ENCODE results near the gene MRPL52.
A peak's percentile ranks its signal among the peaks of the same experiment; 100 is the strongest.

Gene MRPL52

GRCh38 chr14:22796087-22796707, 33.5 kb upstream of the MRPL52 start:
- H3K9me3 ChIP-seq (ENCODE audit: insufficient read depth, low read length): no peaks in the 10 kb centered on the region
- H3K4me2 ChIP-seq (ENCODE audit: low read depth, low read length, poor library complexity, severe bottlenecking): no peak overlapping the region
- H3K9me2 ChIP-seq (replicated peaks; ENCODE audit: insufficient read depth, low read length): no peaks in the 10 kb centered on the region
- H3K27me3 ChIP-seq (ENCODE audit: low read length): no peaks in the 10 kb centered on the region
- H3K4me3 ChIP-seq (ENCODE audit: insufficient read depth, low read length, poor library complexity, severe bottlenecking): no peak overlapping the region
- H3K27ac ChIP-seq (ENCODE audit: low read depth, low read length): peak overlapping the region; percentile 42
- no peak overlapping the region for H2AFZ ChIP-seq (ENCODE audit: low read depth, low read length, severe bottlenecking)
- H3K79me2 ChIP-seq (ENCODE audit: insufficient read depth, low read length): no peaks in the 10 kb centered on the region
- H3K36me3 ChIP-seq (ENCODE audit: low read length): no peaks in the 10 kb centered on the region
- H3K9ac ChIP-seq (ENCODE audit: low read length): peak overlapping the region; percentile 8; the same call in 1 of the 2 replicates
- no peak for TF ChIP-seq EZH2phosphoT487 (conservative IDR thresholded peaks at IDR 0.05; ENCODE audit: low read length)
- TF ChIP-seq CTCF (IDR thresholded peaks at IDR 0.05; ENCODE audit: insufficient read depth, low read length, poor library complexity, severe bottlenecking): no peak
- peaks cover 9% of the 10 kb centered on the region for H3F3A ChIP-seq (ENCODE audit: insufficient read depth)
- no peaks in the 10 kb centered on the region for H4K20me1 ChIP-seq (ENCODE audit: low read depth, low read length)

GRCh38 chr14:22797017-22797917, 32.4 kb upstream of the MRPL52 start:
- peak overlapping the region; percentile 42 for H3K27ac ChIP-seq (ENCODE audit: low read depth, low read length)
- no peaks in the 10 kb centered on the region for H3K36me3 ChIP-seq (ENCODE audit: low read length)
- no peaks in the 10 kb centered on the region for H4K20me1 ChIP-seq (ENCODE audit: low read depth, low read length)
- no peaks in the 10 kb centered on the region for H3K9me2 ChIP-seq (replicated peaks; ENCODE audit: insufficient read depth, low read length)
- H3F3A ChIP-seq (ENCODE audit: insufficient read depth): 0 out of 2 replicates have a peak, but pooled peaks cover 1% of the 10 kb centered on the region
- H3K9me3 ChIP-seq (ENCODE audit: insufficient read depth, low read length): no peaks in the 10 kb centered on the region
- no peak overlapping the region for H3K4me2 ChIP-seq (ENCODE audit: low read depth, low read length, poor library complexity, severe bottlenecking)
- no peak overlapping the region; the same call in 1 of the 2 replicates for H3K9ac ChIP-seq (ENCODE audit: low read length)
- TF ChIP-seq CTCF (IDR thresholded peaks at IDR 0.05; ENCODE audit: insufficient read depth, low read length, poor library complexity, severe bottlenecking): no peak
- TF ChIP-seq EZH2phosphoT487 (conservative IDR thresholded peaks at IDR 0.05; ENCODE audit: low read length): no peak
- H2AFZ ChIP-seq (ENCODE audit: low read depth, low read length, severe bottlenecking): no peak overlapping the region
- H3K79me2 ChIP-seq (ENCODE audit: insufficient read depth, low read length): peaks cover under 1% of the 10 kb centered on the region; the same call in 1 of the 2 replicates
- H3K4me3 ChIP-seq (ENCODE audit: insufficient read depth, low read length, poor library complexity, severe bottlenecking): no peak overlapping the region
- H3K27me3 ChIP-seq (ENCODE audit: low read length): no peaks in the 10 kb centered on the region

- Histone ChIP-seq H3K36me3 (ENCODE audit: low read length) (no peaks in the 10 kb centered on the region), H3K9me2 (replicated peaks; ENCODE audit: insufficient read depth, low read length) (no peaks in the 10 kb centered on the region), H3K4me2 (ENCODE audit: low read depth, low read length, poor library complexity, severe bottlenecking) (no peak overlapping the region), H2AFZ (ENCODE audit: low read depth, low read length, severe bottlenecking) (no peak overlapping the region), H3K4me3 (ENCODE audit: insufficient read depth, low read length, poor library complexity, severe bottlenecking) (no peak overlapping the region), H3K9me3 (ENCODE audit: insufficient read depth, low read length) (no peaks in the 10 kb centered on the region), H3K27ac (ENCODE audit: low read depth, low read length) (no peak overlapping the region), H3K79me2 (ENCODE audit: insufficient read depth, low read length) (peaks cover 8% of the 10 kb centered on the region; the same call in 1 of the 2 replicates), H3K27me3 (ENCODE audit: low read length) (no peaks in the 10 kb centered on the region), H4K20me1 (ENCODE audit: low read depth, low read length) (no peaks in the 10 kb centered on the region), H3F3A (ENCODE audit: insufficient read depth) (no peaks in the 10 kb centered on the region), H3K9ac (ENCODE audit: low read length) (no peak overlapping the region)
- TF ChIP-seq EZH2phosphoT487 (conservative IDR thresholded peaks at IDR 0.05; ENCODE audit: low read length) (no peak), CTCF (IDR thresholded peaks at IDR 0.05; ENCODE audit: insufficient read depth, low read length, poor library complexity, severe bottlenecking) (no peak)
Measured at GRCh38 chr14:22798528-22798927, 31.2 kb upstream of the MRPL52 start.

Measured in SU-DHL-6 (cell line).